ENCODE measurements around the gene MISP. TPM values are rescaled to one million over a fixed set of nuclear protein-coding genes. Genes with fewer than 3 reads are reported as not detected.

MISP gene
- total and polyA plus RNA-seq, 2 of the 13 experiments (the other 11 are each of a cell fraction or from before 2014, with no cell fraction given), result 0.67 to 1.3 TPM

- H3K27me3 ChIP-seq (ENCODE audit: control insufficient read depth in 1 of 2, insufficient read depth in 2 of 2, low read length in 2 of 2), result no peaks in the 10 kb centered on the region; a peak in 1 of 5 replicates
- 2% methylated on average over 14 of the region's 28 CpGs for WGBS (ENCODE audit: low lambda C conversion rate)
- DNase-seq (ENCODE audit: low spot score) (peak; percentile 55), FAIRE-seq (no peak), ATAC-seq (peak; percentile 10)
- peaks cover 25 to 42% of the 10 kb centered on the region in 2 experiments; a peak in 4 of 5 replicates for H3K36me3 ChIP-seq (replicated peaks in 1 of 2; ENCODE audit: control insufficient read depth in 1 of 2, insufficient read depth in 2 of 2, low read length in 2 of 2)
- in situ Hi-C loops (cut with HindIII; ENCODE audit: extremely low pct_ligation_motif_present, low pct_unique_long_range_greater_than_20kb) (no loop called here), intact Hi-C loops (cut with micrococcal nuclease; ENCODE audit: unreplicated experiment) (loop anchor here (2.0 kb wide), 1 partner anchor 28 kb away; no protein-coding TSS in a partner anchor)
- peaks cover 63% of the 10 kb centered on the region for H3K79me2 ChIP-seq (ENCODE audit: insufficient read depth, low read length)
- POLR2A ChIA-PET, result interaction anchor here (0.9 to 2.6 kb wide), 8 partner anchors 10 to 61 kb away, joined by 3 to 16 read pairs (median 4); no protein-coding TSS in a partner anchor
- peak overlapping the region; percentile 97 for H3K27ac ChIP-seq (ENCODE audit: extremely low read length, insufficient read depth, low read length)
- no TSS peak for BruUV-seq (replicated peaks)
- H3K4me3 ChIP-seq (replicated peaks in 1 of 3; ENCODE audit: insufficient read depth in 1 of 3, low read depth in 2 of 3, low read length in 3 of 3), result peak overlapping the region; percentile 85 to 96 (median 96)
- peaks cover 62% of the 10 kb centered on the region for H4K20me1 ChIP-seq (ENCODE audit: insufficient read depth, low read length)
- no peaks in the 10 kb centered on the region for H3K9me3 ChIP-seq (ENCODE audit: low read length)
- CTCF ChIA-PET (ENCODE audit: low intra/inter-chr PET ratio, low total read pairs), result no interaction called here
- H3K9ac ChIP-seq (ENCODE audit: insufficient read depth, low read depth, low read length), result peak overlapping the region; percentile 99
- H2AFZ ChIP-seq (ENCODE audit: low read length), result no peak overlapping the region
- H3K4me2 ChIP-seq (ENCODE audit: low read depth, low read length), result peak overlapping the region; percentile 89
- peaks cover 56% of the 10 kb centered on the region for H3K4me1 ChIP-seq (ENCODE audit: insufficient read depth, low read length)
- TF ChIP-seq ZKSCAN8 (CRISPR knock-in tag; IDR thresholded peaks at IDR 0.05; ENCODE audit: borderline replicate concordance) (no peak), AGO2 (optimal IDR thresholded peaks at IDR 0.05; ENCODE audit: low read depth, low read length) (no peak), MXI1 (IDR thresholded peaks at IDR 0.05; ENCODE audit: borderline replicate concordance, low read depth, low read length) (no peak), PHF8 (CRISPR knock-in tag; IDR thresholded peaks at IDR 0.05) (no peak), NR2F1 (CRISPR knock-in tag; IDR thresholded peaks at IDR 0.05) (peak in 1 of 2 experiments; percentile 52; a peak in 1 of 4 replicates), CENPT (CRISPR knock-in tag; IDR thresholded peaks at IDR 0.05; ENCODE audit: low read depth) (no peak), RAD21 (CRISPR knock-in tag; IDR thresholded peaks at IDR 0.05) (0 out of 2 replicates have a peak, but pooled peaks have one; percentile 4), ARNTL (CRISPR knock-in tag; IDR thresholded peaks at IDR 0.05) (no peak), KDM6A (CRISPR knock-in tag; IDR thresholded peaks at IDR 0.05; ENCODE audit: low read depth) (no peak), MAFK (conservative IDR thresholded peaks at IDR 0.05 in 1 of 2, IDR thresholded peaks at IDR 0.05 in 1 of 2; ENCODE audit: low read length in 2 of 2) (no peak), SNAPC2 (CRISPR knock-in tag; IDR thresholded peaks at IDR 0.05) (no peak), CCDC6 (CRISPR knock-in tag; IDR thresholded peaks at IDR 0.05) (no peak; the same call in 1 of the 2 replicates), KDM2A (CRISPR knock-in tag; IDR thresholded peaks at IDR 0.05; ENCODE audit: borderline replicate concordance, low read depth) (peak; percentile 24; the same call in 1 of the 2 replicates), NONO (IDR thresholded peaks at IDR 0.05) (no peak), NONO (CRISPR knock-in tag; conservative IDR thresholded peaks at IDR 0.05) (peak; percentile 69; the same call in 1 of the 2 replicates), ZNF776 (CRISPR knock-in tag; IDR thresholded peaks at IDR 0.05) (no peak), KAT2B (IDR thresholded peaks at IDR 0.05; ENCODE audit: borderline replicate concordance, low read depth, low read length) (no peak), ZNF101 (CRISPR knock-in tag; IDR thresholded peaks at IDR 0.05; ENCODE audit: borderline replicate concordance, low read depth) (no peak), ZNF850 (CRISPR knock-in tag; conservative IDR thresholded peaks at IDR 0.05) (no peak), SAP130 (CRISPR knock-in tag; IDR thresholded peaks at IDR 0.05; ENCODE audit: low read depth) (peak; percentile 59), SYNCRIP (IDR thresholded peaks at IDR 0.05; ENCODE audit: insufficient read depth, low read depth, low read length) (no peak), ZFP36L2 (CRISPR knock-in tag; IDR thresholded peaks at IDR 0.05) (no peak)
- TF ChIP-seq, protein P1, sequence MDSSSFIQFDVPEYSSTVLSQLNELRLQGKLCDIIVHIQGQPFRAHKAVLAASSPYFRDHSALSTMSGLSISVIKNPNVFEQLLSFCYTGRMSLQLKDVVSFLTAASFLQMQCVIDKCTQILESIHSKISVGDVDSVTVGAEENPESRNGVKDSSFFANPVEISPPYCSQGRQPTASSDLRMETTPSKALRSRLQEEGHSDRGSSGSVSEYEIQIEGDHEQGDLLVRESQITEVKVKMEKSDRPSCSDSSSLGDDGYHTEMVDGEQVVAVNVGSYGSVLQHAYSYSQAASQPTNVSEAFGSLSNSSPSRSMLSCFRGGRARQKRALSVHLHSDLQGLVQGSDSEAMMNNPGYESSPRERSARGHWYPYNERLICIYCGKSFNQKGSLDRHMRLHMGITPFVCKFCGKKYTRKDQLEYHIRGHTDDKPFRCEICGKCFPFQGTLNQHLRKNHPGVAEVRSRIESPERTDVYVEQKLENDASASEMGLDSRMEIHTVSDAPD (CRISPR knock-in tag; IDR thresholded peaks at IDR 0.05), result no peak
- TF ChIP-seq, protein P2, sequence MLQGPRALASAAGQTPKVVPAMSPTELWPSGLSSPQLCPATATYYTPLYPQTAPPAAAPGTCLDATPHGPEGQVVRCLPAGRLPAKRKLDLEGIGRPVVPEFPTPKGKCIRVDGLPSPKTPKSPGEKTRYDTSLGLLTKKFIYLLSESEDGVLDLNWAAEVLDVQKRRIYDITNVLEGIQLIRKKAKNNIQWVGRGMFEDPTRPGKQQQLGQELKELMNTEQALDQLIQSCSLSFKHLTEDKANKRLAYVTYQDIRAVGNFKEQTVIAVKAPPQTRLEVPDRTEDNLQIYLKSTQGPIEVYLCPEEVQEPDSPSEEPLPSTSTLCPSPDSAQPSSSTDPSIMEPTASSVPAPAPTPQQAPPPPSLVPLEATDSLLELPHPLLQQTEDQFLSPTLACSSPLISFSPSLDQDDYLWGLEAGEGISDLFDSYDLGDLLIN (CRISPR knock-in tag; IDR thresholded peaks at IDR 0.05; ENCODE audit: borderline replicate concordance), result no peak
Observed at GRCh38 chr19:799076-799881, 48.4 kb downstream of the MISP start.

Data from HepG2 (cell line).